SK-N-DZ (cell line): Measurements from ENCODE around the gene RAB35.
"Not testable (repeated sequence)": the region's sequence is repeated elsewhere in the genome, so short reads cannot be mapped to it uniquely, and the experiment has no call there.

Experiments used
- DNase-seq: peaks from one replicate; pipeline ENCODE4 v3.0.0-alpha.2; 2015; ENCODE audit warnings: low spot score
- small RNA-seq, 2 experiments: library from RNA; depleted of rRNA; stranded (forward); fragments of <200 nt; gene quantifications; one replicate each; pipeline ENCODE3, GENCODE V24; 2014

RAB35 gene

DNA sequence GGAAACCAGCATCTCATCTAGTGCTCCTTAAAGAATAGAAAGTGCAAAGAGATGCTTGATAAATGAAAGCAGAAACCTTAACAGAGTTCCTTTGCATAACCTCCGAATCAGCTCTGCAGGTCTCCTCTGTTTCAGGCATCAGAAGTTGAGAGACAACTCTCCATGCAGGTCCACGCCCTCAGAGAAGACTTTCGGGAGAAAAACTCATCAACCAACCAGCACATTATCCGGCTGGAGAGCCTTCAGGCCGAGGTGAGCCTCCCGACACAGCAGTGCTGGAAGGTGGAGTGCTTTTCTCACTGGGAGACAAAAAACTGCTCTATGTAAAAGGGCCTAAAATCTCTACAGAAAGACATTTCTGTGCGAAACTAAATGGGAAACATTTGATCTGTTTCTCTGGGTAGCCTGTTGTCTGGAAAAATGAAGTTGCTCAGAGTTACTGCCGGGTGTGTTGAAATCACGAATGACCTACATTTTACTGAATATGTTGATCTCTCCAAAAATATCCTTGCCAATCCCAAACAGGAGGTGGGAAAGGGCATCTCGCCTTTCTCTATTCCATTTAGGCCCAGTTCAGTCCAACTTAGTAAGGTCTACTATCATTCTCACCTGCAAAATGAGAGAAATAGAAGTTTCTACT is 54.9 kb downstream of the RAB35 start:
- DNase-seq, result no peak

DNA sequence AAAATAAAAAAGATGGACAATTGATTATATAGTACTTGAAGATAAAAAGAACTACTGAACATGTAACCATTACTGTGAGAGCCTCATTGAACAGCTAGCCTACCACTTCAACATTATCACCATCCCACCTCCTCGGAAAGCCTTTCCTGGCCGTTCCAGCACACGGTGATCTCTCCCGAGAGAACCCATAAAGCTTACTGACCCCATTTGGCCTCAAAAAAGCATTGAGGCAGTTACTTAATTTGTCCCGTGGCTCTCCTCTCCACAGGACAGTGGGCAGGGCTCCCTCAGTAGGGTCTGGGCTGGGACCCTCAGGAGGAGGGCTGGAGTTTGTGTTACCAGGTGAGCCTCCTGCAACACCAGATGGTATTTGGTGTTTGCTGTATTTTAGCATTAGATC is 55.8 kb downstream of the RAB35 start:
- no peak for DNase-seq

- no peak for DNase-seq
Observed at GRCh38 chr12:120060196-120060595, 56.4 kb downstream of the RAB35 start.

DNA sequence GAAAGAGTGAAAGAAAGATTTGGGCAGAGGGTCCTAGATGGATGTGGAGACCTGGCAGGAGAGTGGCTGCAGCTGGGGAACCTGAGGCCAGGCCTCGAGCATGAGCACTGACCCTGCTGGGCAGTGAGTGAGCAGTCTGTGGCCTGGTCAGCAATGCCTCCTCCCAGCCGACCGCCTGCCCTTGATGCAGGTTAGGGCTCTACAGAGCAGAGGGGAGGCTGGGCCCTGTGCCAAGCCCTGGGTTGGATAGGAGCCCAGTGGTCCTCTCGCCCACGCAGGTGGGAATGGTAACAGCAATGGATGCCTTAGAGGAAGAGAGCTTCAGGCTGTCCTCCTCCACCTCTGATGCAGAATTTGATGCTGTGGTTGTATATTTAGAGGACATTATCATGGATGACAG is 59.8 kb downstream of the RAB35 start:
- DNase-seq, result no peak

DNA sequence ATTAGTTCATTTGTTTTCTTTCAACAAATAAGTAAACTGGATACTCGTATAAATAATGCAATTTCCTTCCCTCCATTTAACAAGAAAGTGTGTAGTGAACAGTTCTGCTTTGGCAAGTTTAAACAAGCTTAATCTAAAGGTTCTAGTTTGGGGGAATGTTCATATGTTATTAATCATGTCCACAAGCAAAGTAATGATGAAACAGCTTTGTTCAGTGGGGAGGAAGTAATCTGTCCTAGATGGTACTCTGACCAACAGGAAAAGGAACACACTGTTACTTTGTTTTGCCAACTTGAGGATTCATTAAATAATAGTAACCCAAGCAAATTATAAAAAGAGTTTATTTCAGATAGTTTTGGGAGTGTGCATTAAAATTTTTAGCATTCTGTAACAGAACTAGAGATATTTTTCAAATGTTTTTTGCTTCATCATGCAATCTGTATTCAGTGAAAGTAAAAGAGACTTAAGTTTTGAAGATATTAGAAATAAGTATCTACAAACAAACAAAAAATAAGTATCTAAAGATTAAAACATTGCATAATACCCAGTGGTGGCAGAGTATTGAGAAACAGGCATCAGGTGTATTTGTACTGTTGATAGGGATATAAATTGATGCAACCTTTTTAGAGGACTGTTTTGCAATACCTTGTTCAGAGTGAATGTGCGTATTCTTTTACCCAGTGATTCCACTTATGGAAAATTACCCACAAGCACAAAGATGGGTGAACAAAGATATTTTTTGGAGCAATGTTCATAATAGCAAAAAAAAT is 61.1 kb downstream of the RAB35 start:
- no peak for DNase-seq

DNA sequence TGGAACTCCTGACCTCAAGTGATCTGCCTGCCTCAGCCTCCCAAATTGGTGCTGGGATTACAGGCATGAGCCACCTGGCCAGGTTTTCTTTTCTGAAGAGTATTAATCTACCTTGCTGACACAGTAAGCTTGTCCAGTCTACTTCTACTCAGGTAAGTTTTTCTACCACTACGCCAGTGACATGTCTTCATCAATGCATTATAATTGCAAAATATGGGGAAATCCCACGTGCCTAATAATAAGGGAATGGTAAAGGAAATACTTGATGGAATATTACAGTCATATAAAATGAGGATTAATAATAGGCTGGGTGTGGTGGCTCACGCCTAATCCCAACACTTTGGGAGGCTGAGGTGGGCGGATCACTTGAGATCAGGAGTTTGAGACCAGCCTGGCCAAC is 62.3 kb downstream of the RAB35 start:
- no peak for DNase-seq

DNA sequence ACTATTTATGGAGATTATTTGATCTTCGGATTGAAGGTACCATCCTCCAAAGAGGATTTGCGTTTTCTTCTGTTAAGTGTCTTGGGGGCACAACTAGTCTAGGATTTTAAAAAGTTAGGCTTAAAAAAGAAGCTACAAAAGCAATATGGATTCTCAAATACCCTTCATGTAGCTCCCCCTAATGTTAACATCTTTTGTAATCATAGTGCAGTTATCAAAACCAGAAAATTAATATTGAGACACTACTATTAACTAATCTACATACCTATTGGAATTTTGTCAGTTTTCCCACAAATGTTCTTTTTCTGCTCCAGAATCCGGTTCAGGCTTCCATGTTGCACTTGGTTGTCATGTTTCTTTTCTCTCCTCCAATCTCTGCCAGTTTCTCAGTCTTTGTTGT is 65.0 kb downstream of the RAB35 start:
- no peak for DNase-seq

- DNase-seq, result no peak
Observed at GRCh38 chr12:120049426-120049825, 67.1 kb downstream of the RAB35 start.

DNA sequence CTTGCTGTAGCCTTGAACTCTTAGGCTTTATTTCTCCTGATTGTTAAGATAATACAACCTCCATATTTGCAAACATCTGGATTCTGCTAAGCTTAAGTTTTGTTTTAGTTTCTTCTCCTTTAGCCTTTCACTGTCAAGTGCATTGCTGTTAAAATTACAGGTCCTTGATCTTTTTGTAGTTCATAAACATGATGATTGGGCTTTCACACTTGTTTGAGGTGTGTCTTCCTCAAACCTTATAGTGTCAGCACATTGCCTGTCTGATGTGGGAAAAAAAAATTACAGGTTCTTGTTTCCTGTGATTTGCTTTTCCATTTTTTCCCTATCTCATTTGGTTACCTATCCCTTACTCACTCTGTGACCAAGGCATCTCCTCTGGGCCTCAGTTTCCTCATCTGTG is 68.3 kb downstream of the RAB35 start:
- no peak for DNase-seq

- DNase-seq, result no peak
Observed at GRCh38 chr12:120047072-120047471, 69.5 kb downstream of the RAB35 start.

DNA sequence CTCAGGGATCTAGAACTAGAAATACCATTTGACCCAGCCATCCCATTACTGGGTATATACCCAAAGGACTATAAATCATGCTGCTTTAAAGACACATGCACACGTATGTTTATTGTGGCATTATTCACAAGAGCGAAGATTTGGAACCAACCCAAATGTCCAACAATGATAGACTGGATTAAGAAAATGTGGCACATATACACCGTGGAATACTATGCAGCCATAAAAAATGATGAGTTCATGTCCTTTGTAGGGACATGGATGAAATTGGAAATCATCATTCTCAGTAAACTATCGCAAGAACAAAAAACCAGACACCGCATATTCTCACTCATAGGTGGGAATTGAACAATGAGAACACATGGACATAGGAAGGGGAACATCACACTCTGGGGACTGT is 71.2 kb downstream of the RAB35 start:
- DNase-seq, result not testable (repeated sequence)

Small RNAs within 50 kb of the gene (small RNA-seq; reads per million reads assigned to genes)
- gene AC004812.1 (0 reads per million in 2 experiments), gene MIR4498 (0.10 to 0.18 reads per million in 2 experiments)
